ENCODE results near the gene ADAMTS17.

ADAMTS17 gene

DNA sequence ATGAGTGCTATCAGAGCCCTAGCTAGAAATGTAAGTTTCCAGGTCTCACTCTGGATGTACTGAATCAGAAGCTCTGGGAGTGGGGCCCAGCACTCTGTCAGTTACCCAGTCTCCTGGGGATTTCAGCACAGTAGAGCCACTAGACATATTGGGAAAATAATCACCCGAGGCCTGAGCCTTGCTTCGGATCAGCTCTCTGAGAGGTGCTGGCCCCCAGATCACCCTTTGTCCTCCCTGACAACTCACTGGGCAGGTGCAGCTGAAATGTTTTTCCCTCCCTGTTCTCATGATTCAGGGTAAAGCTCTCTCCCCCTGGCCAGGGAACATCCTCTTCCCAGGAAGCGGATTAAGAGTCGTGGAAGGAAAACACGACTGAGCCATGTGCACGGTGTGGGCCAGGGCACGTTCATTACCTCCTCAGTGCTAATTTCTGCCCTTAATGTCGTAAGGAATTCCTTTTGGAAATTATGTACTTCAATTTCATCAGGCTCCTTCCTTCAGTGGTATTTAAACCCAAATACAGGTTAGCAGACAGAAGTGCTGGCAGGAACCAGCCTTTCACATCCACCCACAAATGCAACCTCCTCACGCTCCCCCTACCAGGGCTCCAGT is 311.8 kb downstream of the ADAMTS17 start:
- H3K27ac ChIP-seq, result no peak overlapping the region
- no peaks in the 10 kb centered on the region for H3K36me3 ChIP-seq
- peaks cover 10% of the 10 kb centered on the region for H3K9me3 ChIP-seq (ENCODE audit: severe bottlenecking)
- DNase-seq, result no peak
- H3K27me3 ChIP-seq (ENCODE audit: insufficient read depth, low read depth, severe bottlenecking), result peaks cover 13% of the 10 kb centered on the region
- no peak for TF ChIP-seq CTCF (IDR thresholded peaks at IDR 0.05; ENCODE audit: low read depth, low read length)
- H3K4me3 ChIP-seq (ENCODE audit: low read depth, low read length), result no peak overlapping the region

DNA sequence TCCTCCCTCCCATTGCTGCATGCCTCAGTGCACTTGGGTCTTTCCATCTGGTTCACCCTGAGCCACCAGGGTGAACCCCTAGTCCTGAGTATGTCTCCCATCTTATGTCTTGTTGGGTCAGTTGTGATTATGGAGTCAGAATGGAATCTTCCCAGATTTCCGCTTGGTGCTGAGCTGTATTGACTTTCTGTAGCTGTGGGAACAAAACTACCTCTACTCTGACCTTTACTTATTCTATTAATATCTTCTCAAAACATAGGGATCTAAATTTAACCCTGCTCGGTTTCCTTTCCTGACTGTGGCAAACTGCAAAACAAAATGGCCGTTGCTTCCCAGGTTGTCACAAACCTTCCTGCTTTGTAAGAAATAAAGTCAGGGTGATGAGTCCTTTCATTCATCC is 312.7 kb downstream of the ADAMTS17 start:
- no peak for TF ChIP-seq CTCF (IDR thresholded peaks at IDR 0.05; ENCODE audit: low read depth, low read length)
- H3K9me3 ChIP-seq (ENCODE audit: severe bottlenecking), result peaks cover 10% of the 10 kb centered on the region
- no peaks in the 10 kb centered on the region for H3K36me3 ChIP-seq
- peaks cover 7% of the 10 kb centered on the region for H3K27me3 ChIP-seq (ENCODE audit: insufficient read depth, low read depth, severe bottlenecking)
- no peak overlapping the region for H3K4me3 ChIP-seq (ENCODE audit: low read depth, low read length)
- H3K27ac ChIP-seq, result no peak overlapping the region
- no peak for DNase-seq

GRCh38 chr15:100026041-100026440 is 315.7 kb downstream of the ADAMTS17 start:
- Histone ChIP-seq H3K9me3 (ENCODE audit: severe bottlenecking) (peaks cover 10% of the 10 kb centered on the region), H3K4me3 (ENCODE audit: low read depth, low read length) (no peak overlapping the region), H3K27ac (no peak overlapping the region), H3K27me3 (ENCODE audit: insufficient read depth, low read depth, severe bottlenecking) (peaks cover 5% of the 10 kb centered on the region), H3K36me3 (no peaks in the 10 kb centered on the region)
- DNase-seq, result no peak
- TF ChIP-seq CTCF (IDR thresholded peaks at IDR 0.05; ENCODE audit: low read depth, low read length), result no peak

DNA sequence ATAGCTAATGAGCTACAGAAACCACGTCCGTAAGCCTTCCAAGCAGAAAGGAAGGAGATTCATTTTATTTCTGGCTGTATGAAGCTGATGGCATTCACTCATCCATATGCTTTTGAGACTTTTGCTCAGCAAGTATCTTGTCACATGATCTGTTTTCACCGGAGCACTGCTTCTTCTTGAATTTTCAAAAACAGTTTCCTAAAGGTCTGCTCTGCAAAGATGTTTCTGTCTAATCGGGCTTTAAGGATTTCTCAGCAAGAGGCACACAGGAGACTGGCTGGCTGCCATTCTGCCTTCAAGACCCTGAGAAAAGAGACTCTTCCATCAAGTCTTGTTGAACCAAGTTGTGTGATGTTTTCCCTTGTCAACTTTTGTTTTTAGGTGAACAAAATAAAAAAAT is 319.0 kb downstream of the ADAMTS17 start:
- no peak overlapping the region for H3K4me3 ChIP-seq (ENCODE audit: low read depth, low read length)
- peaks cover 8% of the 10 kb centered on the region for H3K27me3 ChIP-seq (ENCODE audit: insufficient read depth, low read depth, severe bottlenecking)
- TF ChIP-seq CTCF (IDR thresholded peaks at IDR 0.05; ENCODE audit: low read depth, low read length), result no peak

DNA sequence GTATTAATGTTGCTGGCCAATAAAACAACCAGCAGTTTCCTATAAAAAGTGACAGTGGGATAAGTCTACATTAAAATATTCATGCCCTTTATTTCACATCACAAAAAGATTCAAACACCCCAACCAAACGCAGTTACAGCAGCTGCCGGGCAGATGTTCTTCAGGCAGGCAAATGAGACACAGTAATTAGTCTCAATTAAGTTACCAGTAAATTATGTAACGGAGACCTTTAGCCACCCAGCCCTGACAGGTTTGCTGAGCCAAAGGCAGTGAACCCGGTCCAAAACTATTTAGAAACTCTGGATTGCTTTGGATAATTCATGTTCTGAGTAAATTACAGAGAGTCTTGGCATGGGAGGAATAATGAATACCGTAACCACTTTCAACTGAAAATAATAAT is 319.4 kb downstream of the ADAMTS17 start:
- Histone ChIP-seq H3K27me3 (ENCODE audit: insufficient read depth, low read depth, severe bottlenecking) (peaks cover 8% of the 10 kb centered on the region), H3K9me3 (ENCODE audit: severe bottlenecking) (peaks cover 2% of the 10 kb centered on the region), H3K4me3 (ENCODE audit: low read depth, low read length) (no peak overlapping the region), H3K36me3 (no peaks in the 10 kb centered on the region), H3K27ac (no peak overlapping the region)
- DNase-seq, result no peak
- no peak for TF ChIP-seq CTCF (IDR thresholded peaks at IDR 0.05; ENCODE audit: low read depth, low read length)

More for the DNA sequence above, 319.0 kb downstream of the ADAMTS17 start:
- H3K27ac ChIP-seq, result no peak overlapping the region
- H3K36me3 ChIP-seq, result no peaks in the 10 kb centered on the region
- H3K9me3 ChIP-seq (ENCODE audit: severe bottlenecking), result peaks cover 6% of the 10 kb centered on the region
- DNase-seq, result no peak

GRCh38 chr15:100021653-100022052 is 320.1 kb downstream of the ADAMTS17 start:
- no peaks in the 10 kb centered on the region for H3K9me3 ChIP-seq (ENCODE audit: severe bottlenecking)
- peaks cover 8% of the 10 kb centered on the region for H3K27me3 ChIP-seq (ENCODE audit: insufficient read depth, low read depth, severe bottlenecking)
- H3K36me3 ChIP-seq, result no peaks in the 10 kb centered on the region
- H3K27ac ChIP-seq, result no peak overlapping the region
- TF ChIP-seq CTCF (IDR thresholded peaks at IDR 0.05; ENCODE audit: low read depth, low read length), result no peak
- DNase-seq, result no peak
- no peak overlapping the region for H3K4me3 ChIP-seq (ENCODE audit: low read depth, low read length)
